H1 (cell line): ENCODE measurements around the gene MYOD1. TPM values are rescaled to one million over a fixed set of nuclear protein-coding genes. Genes with fewer than 3 reads are reported as not detected.

Experiments used
- CTCF ChIA-PET: fragments of 300-600 bp; sonication (Branson Sonifier 250); formaldehyde crosslinking; loops from one replicate; lab custom pipeline; 2021; ENCODE audit not compliant: partially characterized antibody; lab: Charles Lee
- POLR2A ChIA-PET: fragments of 300-600 bp; sonication (Branson Sonifier 250); formaldehyde crosslinking; loops from one replicate; lab custom pipeline; 2021; ENCODE audit warnings: inconsistent platforms; ENCODE audit not compliant: partially characterized antibody; lab: Charles Lee
- DNase-seq, 2 experiments: peaks; one replicate each; pipeline versions ENCODE4 v3.0.0 to v3.0.0-alpha.2; 2010 to 2022; ENCODE audit warnings: low spot score in 2 of 2, low read depth in 1 of 2, mixed read lengths in 1 of 2
- FAIRE-seq: peaks from 2 replicates; lab custom pipeline; 2011; peaks lifted over from hg19 to GRCh38; lab: Jason Lieb, UNC
- H2AFZ ChIP-seq: 2 replicates; pipeline ENCODE4 v1.8.1; 2012; ENCODE audit warnings: low read length, inconsistent platforms
- H2AK5ac ChIP-seq: 2 replicates; pipeline ENCODE4 v1.6.1; 2013; ENCODE audit warnings: low read depth, low read length
- H2BK120ac ChIP-seq: replicated peaks from 2 replicates; pipeline ENCODE3; 2013; ENCODE audit warnings: low read depth, low read length, inconsistent platforms
- H2BK12ac ChIP-seq: 2 replicates; pipeline ENCODE4 v1.6.1; 2013; ENCODE audit warnings: low read depth, low read length
- H2BK15ac ChIP-seq: 2 replicates; pipeline ENCODE4 v1.6.1; 2013; ENCODE audit warnings: low read length
- H2BK20ac ChIP-seq: 2 replicates; pipeline ENCODE4 v1.6.1; 2013; ENCODE audit warnings: low read length
- H2BK5ac ChIP-seq: 2 replicates; pipeline ENCODE4 v1.6.1; 2013; ENCODE audit warnings: low read depth, low read length
- H3K14ac ChIP-seq: 2 replicates; pipeline ENCODE4 v1.6.1; 2013; ENCODE audit warnings: inconsistent platforms; ENCODE audit not compliant: insufficient read length
- H3K18ac ChIP-seq: 2 replicates; pipeline ENCODE4 v1.6.1; 2013; ENCODE audit warnings: low read length; ENCODE audit errors: extremely low read depth
- H3K23ac ChIP-seq: 2 replicates; pipeline ENCODE4 v1.6.1; 2013; ENCODE audit warnings: inconsistent platforms; ENCODE audit not compliant: insufficient read length
- H3K23me2 ChIP-seq: 2 replicates; pipeline ENCODE4 v1.6.1; 2013; ENCODE audit warnings: low read depth, low read length
- H3K27ac ChIP-seq: 2 replicates; pipeline ENCODE4 v1.6.1; 2011; ENCODE audit warnings: low read depth, low read length, inconsistent platforms
- H3K27me3 ChIP-seq, 4 experiments: replicated peaks in 1 of 4; 1 replicate in 1 of 4; 2 replicates in 3 of 4; pipeline versions ENCODE4 v1.6.1 to v1.8.1; 2011 to 2013; ENCODE audit warnings: low read length in 3 of 4, mild to moderate bottlenecking in 3 of 4, inconsistent platforms in 2 of 4, mixed read lengths in 2 of 4, moderate library complexity in 1 of 4; ENCODE audit not compliant: control insufficient read depth in 3 of 4, insufficient read depth in 3 of 4; ENCODE audit errors: extremely low read depth in 1 of 4
- H3K36me3 ChIP-seq, 4 experiments: 2 replicates each; pipeline versions ENCODE4 v1.6.1 to v1.8.1; 2011 to 2013; ENCODE audit warnings: mild to moderate bottlenecking in 4 of 4, low read length in 3 of 4, moderate library complexity in 2 of 4, control low read depth in 1 of 4, inconsistent platforms in 1 of 4; ENCODE audit not compliant: insufficient read depth in 4 of 4, control insufficient read depth in 2 of 4
- H3K4ac ChIP-seq: replicated peaks from 2 replicates; pipeline ENCODE3; 2013; ENCODE audit warnings: low read length, low read depth, mixed read lengths, inconsistent platforms; ENCODE audit not compliant: insufficient read length
- H3K4me1 ChIP-seq, 4 experiments: replicated peaks in 1 of 4; 1 replicate in 1 of 4; 2 replicates in 3 of 4; pipeline versions ENCODE4 v1.6.1 to v1.8.1; 2011 to 2013; ENCODE audit warnings: low read length in 3 of 4, inconsistent platforms in 2 of 4, mixed read lengths in 1 of 4; ENCODE audit not compliant: insufficient read depth in 4 of 4, control insufficient read depth in 3 of 4
- H3K4me2 ChIP-seq, 2 experiments: 2 replicates each; pipeline versions ENCODE4 v1.6.1 to v1.8.1; 2011 to 2013; ENCODE audit warnings: low read depth in 2 of 2, low read length in 2 of 2, control low read depth in 1 of 2, inconsistent platforms in 1 of 2, mild to moderate bottlenecking in 1 of 2; ENCODE audit not compliant: insufficient read depth in 1 of 2
- H3K4me3 ChIP-seq, 4 experiments: fragments of 200-600, 300-600 bp in 1 of 4; sonication (generic), shearing (Covaris generic), sonication (Bioruptor Twin) in 1 of 4; 2 replicates each; pipeline versions ENCODE4 v1.5.1 to v1.8.1; 2011 to 2016; ENCODE audit warnings: low read length in 4 of 4, low read depth in 3 of 4, control low read depth in 2 of 4, inconsistent platforms in 2 of 4, mild to moderate bottlenecking in 2 of 4, mixed read lengths in 1 of 4, moderate library complexity in 1 of 4; ENCODE audit not compliant: insufficient read depth in 2 of 4; ENCODE audit errors: extremely low read depth in 1 of 4
- H3K56ac ChIP-seq: replicated peaks from 2 replicates; pipeline ENCODE3; 2013; ENCODE audit warnings: low read depth, mild to moderate bottlenecking, mixed read lengths, low read length, inconsistent platforms; ENCODE audit not compliant: insufficient read length
- H3K79me1 ChIP-seq: 2 replicates; pipeline ENCODE4 v1.6.1; 2013; ENCODE audit warnings: low read depth, low read length, control low read depth
- H3K79me2 ChIP-seq, 2 experiments: 2 replicates each; pipeline versions ENCODE4 v1.6.1 to v1.8.1; 2012 to 2013; ENCODE audit warnings: low read length in 2 of 2, mild to moderate bottlenecking in 2 of 2, inconsistent platforms in 1 of 2; ENCODE audit not compliant: insufficient read depth in 2 of 2, control insufficient read depth in 1 of 2
- H3K9ac ChIP-seq, 4 experiments: replicated peaks in 1 of 4; 1 replicate in 1 of 4; 2 replicates in 3 of 4; pipeline versions ENCODE4 v1.6.1 to v1.8.1; 2011 to 2013; ENCODE audit warnings: low read depth in 3 of 4, low read length in 3 of 4, control low read depth in 2 of 4, mild to moderate bottlenecking in 2 of 4, moderate library complexity in 2 of 4, inconsistent platforms in 1 of 4; ENCODE audit errors: extremely low read depth in 1 of 4
- H3K9me3 ChIP-seq, 2 experiments: 2 replicates each; pipeline versions ENCODE4 v1.6.1 to v1.8.1; 2012 to 2013; ENCODE audit warnings: mild to moderate bottlenecking in 2 of 2, moderate library complexity in 2 of 2, control low read depth in 1 of 2, inconsistent platforms in 1 of 2, low read depth in 1 of 2, low read length in 1 of 2, mixed read lengths in 1 of 2; ENCODE audit not compliant: insufficient read depth in 2 of 2
- H4K20me1 ChIP-seq, 2 experiments: replicated peaks in 1 of 2; 2 replicates each; pipeline versions ENCODE3 to v1.8.1; 2011 to 2013; ENCODE audit warnings: inconsistent platforms in 2 of 2, low read length in 2 of 2, mild to moderate bottlenecking in 1 of 2; ENCODE audit not compliant: insufficient read depth in 2 of 2, control insufficient read depth in 1 of 2
- H4K5ac ChIP-seq: 2 replicates; pipeline ENCODE4 v1.6.1; 2013; ENCODE audit warnings: low read length, low read depth, mixed read lengths, inconsistent platforms; ENCODE audit not compliant: insufficient read length
- H4K8ac ChIP-seq: 2 replicates; pipeline ENCODE4 v1.8.0; 2013; ENCODE audit warnings: mild to moderate bottlenecking, moderate library complexity, low read length, inconsistent platforms; ENCODE audit not compliant: insufficient read depth; ENCODE audit errors: extremely low read depth
- H4K91ac ChIP-seq: replicated peaks from 2 replicates; pipeline ENCODE3; 2013; ENCODE audit warnings: low read length, mixed read lengths, inconsistent platforms; ENCODE audit not compliant: insufficient read length
- CEBPB ChIP-seq: IDR thresholded peaks from 2 replicates; pipeline ENCODE4 v1.6.1; 2012; ENCODE audit warnings: low read depth, low read length
- KDM5A ChIP-seq: fragments of 200-600 bp; IDR thresholded peaks from 2 replicates; pipeline ENCODE4 v1.7.1; 2012; ENCODE audit warnings: mild to moderate bottlenecking, low read length, inconsistent platforms, mixed read lengths
- RAD21 ChIP-seq, 2 experiments: IDR thresholded peaks in 1 of 2; conservative IDR thresholded peaks in 1 of 2; 2 replicates each; pipeline ENCODE4 v1.6.1; 2011; ENCODE audit warnings: low read depth in 2 of 2, low read length in 2 of 2, improper control_type of control experiment in 1 of 2, inconsistent platforms in 1 of 2, mild to moderate bottlenecking in 1 of 2, moderate library complexity in 1 of 2
- SP2 ChIP-seq: IDR thresholded peaks from 2 replicates; pipeline ENCODE4 v1.6.1; 2012; ENCODE audit warnings: mild to moderate bottlenecking, low read length, inconsistent platforms
- SUZ12 ChIP-seq: fragments of 200-600 bp; sonication (generic); IDR thresholded peaks from 2 replicates; pipeline ENCODE4 v1.6.1; 2012; ENCODE audit warnings: mild to moderate bottlenecking, inconsistent platforms, low read length, moderate library complexity, mixed read lengths
- TCF12 ChIP-seq: IDR thresholded peaks from 2 replicates; pipeline ENCODE4 v1.6.1; 2011; ENCODE audit warnings: low read depth, mild to moderate bottlenecking, low read length
- TEAD4 ChIP-seq: IDR thresholded peaks from 2 replicates; pipeline ENCODE4 v1.6.1; 2012; ENCODE audit warnings: low read depth, low read length, inconsistent platforms, mixed read lengths
- WGBS, 2 experiments: shearing (Covaris generic) in 1 of 2; methylation state at CpG; one replicate each; pipeline versions ENCODE4 v1.1.6 to v1.1.7; 2013 to 2015; ENCODE audit warnings: low lambda C conversion rate in 2 of 2, mixed read lengths in 2 of 2, inconsistent platforms in 1 of 2, low coverage in 1 of 2, missing lambda C conversion rate in 1 of 2; ENCODE audit not compliant: insufficient replicate concordance in 2 of 2, insufficient coverage in 1 of 2, insufficient read length in 1 of 2; ENCODE audit errors: extremely low coverage in 1 of 2, missing lambda C conversion rate in 1 of 2; 5-methylcytosine and 5-hydroxymethylcytosine counted together
- polyA plus RNA-seq, 7 experiments: library from polyadenylated mRNA; depleted of rRNA in 3 of 7; stranded (reverse) in 5 of 7; unstranded in 2 of 7; fragments of >200 nt in 5 of 7; fragments of 200-250 nt in 2 of 7; gene quantifications; 1 replicate in 5 of 7; 2 replicates in 1 of 7; 4 replicates in 1 of 7; pipeline versions ENCODE4 v1.2.1 to v1.2.3, GENCODE V29; 2011 to 2013; ENCODE audit warnings: missing spikeins in 2 of 7, mixed read lengths in 2 of 7
- total RNA-seq: library from RNA; stranded (reverse); fragmentation: NEBNext Ultra II Directional; extraction: Animal tissue kit (Norgen Biotek cat#: 25700); gene quantifications from 2 replicates; pipeline ENCODE4 v1.2.1, GENCODE V29; 2021
- TF ChIP-seq, protein P1 (sequence below), 3 experiments: IDR thresholded peaks; 1 replicate in 2 of 3; 2 replicates in 1 of 3; pipeline versions ENCODE4 v1.5.1 to v1.6.1; 2011; ENCODE audit warnings: low read length in 3 of 3, mild to moderate bottlenecking in 3 of 3, inconsistent platforms in 2 of 3, low read depth in 1 of 3, moderate library complexity in 1 of 3; ENCODE audit not compliant: insufficient read depth in 1 of 3; ENCODE audit errors: control extremely low read depth in 1 of 3

MYOD1 gene
- total and polyA plus RNA-seq, 2 of the 8 experiments (the other 6 are each of a cell fraction or from before 2014, with no cell fraction given) = not detected

DNA sequence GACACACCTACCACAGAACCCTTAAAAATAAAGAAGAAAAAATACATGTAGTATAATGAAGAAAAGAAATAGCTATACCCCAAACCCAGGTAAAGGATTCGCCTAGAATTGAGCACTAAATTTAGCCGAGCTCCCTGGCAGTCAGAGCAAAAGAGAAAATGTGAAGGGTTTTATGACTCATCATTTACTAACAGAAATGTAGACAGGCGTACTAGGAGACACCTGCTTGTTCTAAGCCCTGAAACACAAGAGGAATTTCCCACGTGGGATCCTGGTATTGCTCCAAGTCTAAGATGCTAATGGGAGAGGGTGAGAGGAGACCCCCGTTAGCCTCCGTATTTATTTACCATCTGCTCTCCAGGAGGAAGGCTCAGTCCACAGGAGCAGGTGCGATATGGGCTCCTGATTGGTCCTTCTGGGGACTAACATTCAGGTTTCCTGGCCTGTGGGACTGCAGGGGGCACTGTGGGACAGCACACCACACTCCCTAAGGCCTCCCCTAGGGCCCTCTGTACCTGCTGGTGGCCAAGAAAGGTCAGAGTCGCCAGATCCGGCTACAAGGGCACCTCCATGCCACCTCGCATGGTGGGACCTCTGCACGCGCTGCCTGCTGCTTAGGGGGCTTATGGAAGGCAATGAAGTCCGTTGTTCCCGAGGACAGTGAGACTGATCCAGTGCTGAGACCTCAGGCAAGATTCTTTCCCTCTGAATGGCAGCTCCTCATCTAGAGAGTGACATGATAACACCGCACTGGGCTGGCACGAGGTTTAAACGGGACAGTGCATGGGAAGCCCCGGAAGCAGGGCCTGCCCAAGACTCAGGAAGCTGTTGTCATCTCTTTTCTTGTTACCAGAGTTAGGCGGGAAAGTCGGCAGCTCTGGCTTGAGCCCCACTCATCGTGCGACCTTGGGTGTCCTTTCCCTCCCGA is 41.0 kb downstream of the MYOD1 start:
- POLR2A ChIA-PET = no interaction called here
- WGBS, 2 experiments = 61% methylated on average over 23 of the region's 23 CpGs; no CpG with 5 or more reads in 1 of the 2 experiments
- FAIRE-seq = peak; percentile 88
- TF ChIP-seq CEBPB (no peak), KDM5A (no peak), SP2 (no peak), SUZ12 (no peak), TCF12 (0 out of 2 replicates have a peak, but pooled peaks have one; percentile 13), TEAD4 (no peak), RAD21 (IDR thresholded peaks at IDR 0.05 in 1 of 2, conservative IDR thresholded peaks at IDR 0.05 in 1 of 2; ENCODE audit: low read depth in 2 of 2, low read length in 2 of 2) (peak; percentile 95 to 96)
- TF ChIP-seq, protein P1, sequence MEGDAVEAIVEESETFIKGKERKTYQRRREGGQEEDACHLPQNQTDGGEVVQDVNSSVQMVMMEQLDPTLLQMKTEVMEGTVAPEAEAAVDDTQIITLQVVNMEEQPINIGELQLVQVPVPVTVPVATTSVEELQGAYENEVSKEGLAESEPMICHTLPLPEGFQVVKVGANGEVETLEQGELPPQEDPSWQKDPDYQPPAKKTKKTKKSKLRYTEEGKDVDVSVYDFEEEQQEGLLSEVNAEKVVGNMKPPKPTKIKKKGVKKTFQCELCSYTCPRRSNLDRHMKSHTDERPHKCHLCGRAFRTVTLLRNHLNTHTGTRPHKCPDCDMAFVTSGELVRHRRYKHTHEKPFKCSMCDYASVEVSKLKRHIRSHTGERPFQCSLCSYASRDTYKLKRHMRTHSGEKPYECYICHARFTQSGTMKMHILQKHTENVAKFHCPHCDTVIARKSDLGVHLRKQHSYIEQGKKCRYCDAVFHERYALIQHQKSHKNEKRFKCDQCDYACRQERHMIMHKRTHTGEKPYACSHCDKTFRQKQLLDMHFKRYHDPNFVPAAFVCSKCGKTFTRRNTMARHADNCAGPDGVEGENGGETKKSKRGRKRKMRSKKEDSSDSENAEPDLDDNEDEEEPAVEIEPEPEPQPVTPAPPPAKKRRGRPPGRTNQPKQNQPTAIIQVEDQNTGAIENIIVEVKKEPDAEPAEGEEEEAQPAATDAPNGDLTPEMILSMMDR (IDR thresholded peaks at IDR 0.05; ENCODE audit: control extremely low read depth in 1 of 3, insufficient read depth in 1 of 3, low read depth in 1 of 3, low read length in 3 of 3) = peak; percentile 89 to 97 (median 91)

More for the DNA sequence above, 41.0 kb downstream of the MYOD1 start:
- peak; percentile 77 to 84 for DNase-seq
- H2BK15ac ChIP-seq = no peak overlapping the region
- H4K5ac ChIP-seq = no peak overlapping the region
- no peak overlapping the region for H3K18ac ChIP-seq
- H3K27me3 ChIP-seq = no peaks in the 10 kb centered on the region
- peaks cover 9% of the 10 kb centered on the region; the same call in 1 of the 2 replicates for H3K23me2 ChIP-seq
- H3K9ac ChIP-seq = no peak overlapping the region
- H3K4me3 ChIP-seq = no peak overlapping the region
- no peak overlapping the region for H2BK20ac ChIP-seq
- H3K4me2 ChIP-seq = no peak overlapping the region
- no peaks in the 10 kb centered on the region for H3K79me1 ChIP-seq
- H4K8ac ChIP-seq = no peak overlapping the region
- no peak overlapping the region for H3K27ac ChIP-seq
- no peaks in the 10 kb centered on the region for H3K79me2 ChIP-seq
- no peak overlapping the region for H3K14ac ChIP-seq
- H3K4ac ChIP-seq = no peak overlapping the region
- H3K4me1 ChIP-seq = peaks cover 0 to 7% (median 1%) of the 10 kb centered on the region in 4 experiments; a peak in 3 of 7 replicates
- no peaks in the 10 kb centered on the region for H3K9me3 ChIP-seq
- H2BK5ac ChIP-seq = no peak overlapping the region
- H4K91ac ChIP-seq = no peak overlapping the region
- no peak overlapping the region for H3K56ac ChIP-seq
- H4K20me1 ChIP-seq = peaks cover 0 to 2% of the 10 kb centered on the region in 2 experiments
- CTCF ChIA-PET = interaction anchor here (0.6 to 6.7 kb wide), 48 partner anchors 8 to 227 kb away, joined by 3 to 82 read pairs (median 4); partner anchors contain the start of gene KCNC1
- no peak overlapping the region for H2AFZ ChIP-seq
- no peak overlapping the region for H2AK5ac ChIP-seq
- no peak overlapping the region for H2BK12ac ChIP-seq
- no peak overlapping the region for H3K23ac ChIP-seq
- no peak overlapping the region for H2BK120ac ChIP-seq
- no peaks in the 10 kb centered on the region for H3K36me3 ChIP-seq
